GM21526 (cell line): ENCODE results near the gene PRKCQ.

ENCODE experiments used
- ATAC-seq: cut with Tn5 transposase; IDR thresholded peaks from one replicate; pipeline ENCODE4 v1.9.1; 2021; ENCODE audit warnings: moderate library complexity; ENCODE audit not compliant: unreplicated experiment, low FRiP score

The PRKCQ gene

DNA sequence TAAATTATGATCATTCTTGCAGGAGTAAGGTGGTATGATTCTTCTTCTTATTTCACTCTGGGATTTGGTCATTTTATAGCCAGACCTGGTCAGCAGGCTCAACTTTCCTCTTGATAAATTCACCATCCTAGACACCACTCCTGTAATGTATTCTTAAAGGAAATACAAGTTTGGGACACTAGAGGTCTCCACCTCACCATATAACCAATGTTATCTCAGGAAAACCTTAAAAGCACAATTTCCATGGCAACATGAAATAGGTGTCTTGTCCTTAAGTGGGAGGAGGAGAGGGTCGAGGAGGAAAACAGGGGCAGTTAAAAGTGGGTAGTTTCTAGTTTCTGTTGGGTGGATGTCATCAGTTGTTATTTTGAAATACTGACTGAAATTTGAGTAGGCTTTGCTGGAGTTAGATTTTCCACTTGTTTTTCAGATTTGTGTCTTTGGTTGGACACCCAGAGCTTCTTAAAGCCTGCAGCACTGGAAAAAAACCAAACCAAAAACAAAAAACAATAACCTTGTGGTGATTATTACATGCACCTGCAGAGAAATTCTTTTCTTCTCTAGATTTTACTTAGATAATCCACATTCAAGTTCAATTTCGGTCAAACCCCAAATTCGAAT lies 163.1 kb downstream of the PRKCQ start:
- ATAC-seq = no peak

GRCh38 chr10:6411436-6411835 lies 168.6 kb downstream of the PRKCQ start:
- no peak for ATAC-seq

DNA sequence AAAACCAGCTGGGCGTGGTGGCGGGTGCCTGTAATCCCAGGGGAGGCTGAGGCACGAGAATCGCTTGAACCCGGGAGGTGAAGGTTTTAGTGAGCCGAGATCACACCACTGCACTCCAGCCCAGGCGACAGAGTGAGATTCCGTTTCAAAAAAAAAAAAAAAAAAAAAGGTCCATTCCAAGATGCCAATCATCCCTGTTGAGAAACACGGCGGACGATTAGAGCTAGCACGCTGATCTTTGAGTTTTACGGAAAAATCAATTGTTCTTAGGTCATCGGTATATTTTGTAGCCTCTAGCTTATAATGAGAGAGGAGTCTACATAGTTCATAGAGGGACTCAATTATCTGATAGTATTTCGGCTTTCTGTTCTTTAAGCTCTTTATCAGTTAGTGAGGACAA lies 169.2 kb downstream of the PRKCQ start:
- ATAC-seq = no peak

- ATAC-seq = no peak
Measured at GRCh38 chr10:6409971-6410643, 170.0 kb downstream of the PRKCQ start.

- ATAC-seq = no peak
Measured at GRCh38 chr10:6408799-6409198, 171.3 kb downstream of the PRKCQ start.

GRCh38 chr10:6407034-6407721 lies 172.9 kb downstream of the PRKCQ start:
- no peak for ATAC-seq

DNA sequence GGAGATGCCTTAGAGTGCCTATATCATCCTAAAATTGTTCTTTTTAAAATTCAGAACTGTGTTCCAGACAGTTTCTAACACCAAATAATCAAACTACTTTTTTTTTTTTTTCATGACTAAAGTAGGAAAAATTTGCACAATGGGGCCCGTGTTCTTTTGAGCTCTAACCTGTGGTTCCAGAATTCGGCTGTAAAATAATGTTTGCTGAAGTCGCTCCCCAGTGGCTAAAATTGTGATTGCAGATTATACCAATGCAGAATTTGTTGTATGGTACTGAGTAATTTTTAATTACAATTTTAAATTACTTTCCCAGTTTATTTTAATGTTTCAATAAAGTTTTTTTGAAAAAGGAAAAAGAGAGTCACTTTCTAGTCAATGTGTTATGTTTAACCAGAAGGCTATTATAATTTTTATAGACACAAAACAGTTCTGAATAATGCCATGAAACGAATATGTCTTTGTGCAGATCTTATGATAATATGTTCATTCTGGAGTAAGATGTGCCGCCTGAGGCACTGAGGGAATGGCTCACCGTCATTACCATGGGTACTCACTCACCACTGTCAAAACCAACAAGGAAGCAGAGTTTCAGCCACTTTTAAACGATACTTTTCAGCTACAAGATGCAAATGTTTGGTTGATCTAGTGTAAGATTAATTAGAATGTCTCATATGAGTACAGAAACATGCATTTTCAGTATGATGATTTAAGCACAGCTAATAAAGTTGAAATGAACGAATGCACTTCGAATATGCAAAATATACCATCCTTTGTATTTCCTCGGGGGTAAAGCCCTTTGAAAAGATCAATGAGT lies 173.6 kb downstream of the PRKCQ start:
- ATAC-seq = no peak

DNA sequence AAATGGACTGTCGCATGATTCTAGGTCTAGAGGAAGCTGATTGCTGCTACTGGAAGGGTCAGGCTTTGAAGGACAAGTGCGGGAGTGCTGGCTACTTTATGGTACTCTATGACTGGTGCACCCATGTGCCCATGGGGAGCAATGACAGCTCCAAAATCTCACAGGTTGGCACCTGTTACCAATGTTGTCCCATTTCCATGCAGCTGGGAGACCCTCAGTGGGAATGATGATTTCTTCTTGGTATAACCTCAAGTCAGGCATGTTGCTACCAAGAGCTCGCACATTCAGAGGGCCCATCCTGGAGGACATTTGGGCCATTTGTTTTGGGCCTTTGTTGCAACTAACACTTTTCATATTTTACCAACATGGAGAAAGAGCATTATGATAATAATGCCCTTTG lies 174.4 kb downstream of the PRKCQ start:
- ATAC-seq = no peak

GRCh38 chr10:6404127-6405072 lies 175.7 kb downstream of the PRKCQ start:
- no peak for ATAC-seq

DNA sequence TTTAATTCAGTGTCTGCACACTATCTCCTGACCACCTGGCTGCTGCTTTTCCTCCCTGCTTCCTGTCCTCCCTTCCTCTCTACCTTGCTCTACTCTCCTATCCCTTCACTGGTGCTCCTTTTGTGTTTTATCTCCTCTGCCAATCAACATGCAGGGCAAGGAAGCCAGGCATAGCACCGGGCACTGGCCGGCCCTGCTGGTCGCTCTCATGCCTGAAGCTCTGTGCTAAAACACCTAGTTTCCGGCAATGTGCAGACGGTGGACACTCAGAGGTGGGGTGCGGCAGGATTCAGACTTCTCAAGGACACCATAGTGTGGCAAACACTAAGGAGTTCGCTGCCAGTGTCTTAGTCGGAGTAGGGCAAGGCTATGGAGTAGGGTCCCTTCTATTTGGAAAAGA lies 177.1 kb downstream of the PRKCQ start:
- ATAC-seq = no peak

DNA sequence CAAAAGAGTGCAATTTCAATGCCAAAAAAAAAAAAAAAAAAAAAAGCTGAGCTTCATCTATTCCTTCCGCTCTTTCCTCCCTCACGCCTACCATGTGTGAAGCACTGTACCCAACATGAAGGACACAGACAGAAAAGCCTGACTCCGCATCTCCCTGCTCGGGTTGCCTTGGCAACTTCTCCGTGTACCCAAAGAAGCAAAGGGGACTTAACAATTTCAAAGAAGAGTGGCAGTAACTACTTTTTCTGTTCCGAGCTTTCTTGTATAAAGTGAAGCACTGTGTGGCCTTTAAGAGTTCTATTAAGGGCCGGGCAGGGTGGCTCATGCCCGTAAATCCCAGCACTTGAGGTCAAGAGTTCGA lies 177.7 kb downstream of the PRKCQ start:
- ATAC-seq = no peak

- peak; percentile 81 for ATAC-seq
Measured at GRCh38 chr10:6401558-6402348, 178.3 kb downstream of the PRKCQ start.

- ATAC-seq = no peak
Measured at GRCh38 chr10:6400821-6401465, 179.1 kb downstream of the PRKCQ start.

GRCh38 chr10:6400331-6400730 lies 179.7 kb downstream of the PRKCQ start:
- no peak for ATAC-seq

DNA sequence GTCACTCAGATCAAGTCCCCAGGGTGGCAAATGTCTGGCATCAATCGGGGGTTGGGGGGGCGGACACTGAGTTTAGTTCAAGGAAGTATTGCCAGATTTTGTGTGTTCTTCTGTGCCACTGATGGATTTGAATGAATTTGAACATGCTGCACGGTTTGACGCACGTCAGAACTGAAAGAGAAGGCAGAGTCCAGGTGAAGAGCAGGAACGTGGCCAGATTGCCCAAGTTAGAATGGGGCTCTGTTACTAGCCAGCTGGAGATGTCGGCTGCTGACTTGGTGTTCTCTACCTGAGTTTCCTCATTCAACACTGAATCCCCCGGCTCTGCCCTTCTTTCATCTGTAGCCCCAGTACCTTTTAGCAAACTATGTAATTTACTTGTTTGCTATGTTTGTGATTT lies 180.2 kb downstream of the PRKCQ start:
- no peak for ATAC-seq

DNA sequence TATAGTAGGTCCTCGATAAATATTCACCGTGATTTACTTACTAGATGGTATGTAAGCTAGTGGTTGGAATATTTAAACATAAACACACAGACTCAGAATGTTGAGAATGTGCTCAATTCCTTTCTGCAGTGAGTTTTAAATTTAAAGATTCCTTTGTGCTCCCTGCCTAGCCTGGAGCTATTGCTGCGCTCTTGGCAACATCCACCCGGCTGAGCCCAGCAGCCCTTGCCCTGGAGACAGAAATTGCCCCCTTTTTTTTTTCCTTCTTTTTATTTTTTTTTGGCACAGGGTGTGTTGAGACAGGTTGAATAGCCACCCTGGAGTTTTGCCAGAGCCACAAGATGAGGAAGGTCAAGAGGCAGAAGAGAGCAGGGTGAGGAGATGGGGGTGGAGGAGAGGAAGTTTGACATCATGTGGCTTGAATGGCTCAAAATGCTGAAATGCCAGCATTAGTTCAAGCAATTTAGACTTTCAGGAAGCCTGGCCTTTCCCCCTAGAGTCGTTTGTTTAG lies 180.8 kb downstream of the PRKCQ start:
- ATAC-seq = no peak

DNA sequence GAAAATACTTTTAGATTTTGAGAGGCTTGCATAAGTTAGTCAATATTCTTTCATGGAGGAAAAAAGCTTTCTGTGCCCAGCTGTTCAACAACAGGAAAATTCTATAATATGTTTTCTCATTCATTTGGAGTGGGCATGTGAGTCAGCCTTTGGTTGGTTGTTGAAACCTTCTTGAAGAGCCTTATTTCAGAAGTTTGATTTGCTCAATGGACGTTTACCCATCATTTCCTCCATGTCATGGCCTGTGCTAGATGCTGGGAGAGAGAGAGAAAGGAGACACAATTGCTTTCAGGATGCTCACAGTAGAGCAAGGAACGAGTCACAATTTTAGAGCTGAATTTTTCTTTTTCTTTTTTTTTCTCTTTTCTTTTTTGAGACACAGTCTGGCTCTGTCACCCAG lies 181.7 kb downstream of the PRKCQ start:
- ATAC-seq = no peak

GRCh38 chr10:6396652-6397051 lies 183.4 kb downstream of the PRKCQ start:
- no peak for ATAC-seq

DNA sequence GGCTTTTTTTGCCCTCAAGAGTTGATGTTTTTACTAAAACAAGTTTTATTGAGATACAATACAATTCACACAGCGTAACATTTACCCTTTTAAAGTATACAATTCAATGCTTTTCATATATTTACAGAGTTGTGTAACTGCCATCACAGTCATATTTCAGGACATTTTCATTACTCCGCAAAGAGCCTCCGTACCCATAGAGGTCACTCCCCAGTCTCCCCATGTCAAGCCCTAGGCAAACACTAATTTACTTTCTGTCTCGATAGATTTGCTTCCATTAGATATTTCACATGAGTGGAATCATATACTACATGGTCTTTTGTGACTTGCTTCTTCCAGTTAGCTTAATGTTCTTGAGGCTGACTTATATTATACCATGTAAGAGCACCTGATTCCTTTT lies 183.8 kb downstream of the PRKCQ start:
- ATAC-seq = no peak
